NT2/D1 (cell line): ENCODE measurements around the gene DGKE.

ENCODE experiments used
- SUZ12 ChIP-seq: IDR thresholded peaks from 2 replicates; pipeline ENCODE4 v1.6.1; 2011; ENCODE audit not compliant: insufficient read length, insufficient read depth; ENCODE audit errors: extremely low read depth
- YY1 ChIP-seq: IDR thresholded peaks from 2 replicates; pipeline ENCODE4 v1.6.1; 2011; ENCODE audit not compliant: insufficient read length, insufficient read depth
- ZNF274 ChIP-seq: IDR thresholded peaks from 2 replicates; pipeline ENCODE4 v1.6.1; 2011; ENCODE audit warnings: mild to moderate bottlenecking, low read depth, low read length

GRCh38 chr17:56809106-56809819 lies 24.7 kb upstream of the DGKE start:
- TF ChIP-seq YY1 (no peak), SUZ12 (no peak), ZNF274 (no peak)
